ENCODE data around the gene RNU6-9.

DNA sequence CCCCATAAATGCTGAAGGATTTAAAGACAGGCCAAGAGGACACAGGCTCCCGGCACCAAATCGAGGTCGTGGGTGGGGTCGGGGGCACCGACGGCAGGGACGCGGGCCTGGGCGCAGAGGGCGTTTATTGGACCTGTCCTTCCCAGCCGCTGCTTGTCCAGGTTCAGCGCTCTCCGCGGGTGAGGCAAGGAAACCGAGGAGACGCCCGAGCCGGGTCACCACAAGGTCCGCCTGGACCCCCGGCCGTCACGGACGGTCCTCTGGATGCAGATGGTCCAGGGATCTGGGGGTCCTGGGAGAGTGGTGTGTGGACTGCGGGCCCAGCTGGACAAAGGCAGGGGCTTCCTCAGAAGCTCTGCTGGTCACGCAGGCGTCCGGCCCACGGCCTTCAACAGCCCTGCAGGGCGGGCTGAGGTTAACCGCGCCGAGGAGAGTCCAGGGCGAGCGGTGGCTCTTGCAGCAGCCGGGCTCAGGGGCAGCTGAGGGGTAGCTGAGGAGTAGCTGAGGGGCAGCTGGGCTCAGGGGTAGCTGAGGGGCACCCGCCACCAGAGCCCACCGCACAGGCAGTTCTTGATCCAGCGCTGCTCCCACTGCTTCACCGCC, 25.3 kb upstream of the RNU6-9 start:
- TF ChIP-seq RARB (CRISPR knock-in tag; IDR thresholded peaks at IDR 0.05) (no peak), TOX (CRISPR knock-in tag; IDR thresholded peaks at IDR 0.05; ENCODE audit: borderline replicate concordance) (no peak), SNAI2 (CRISPR knock-in tag; IDR thresholded peaks at IDR 0.05) (no peak)

Data from SK-N-SH treated with all-trans-retinoic acid at 6 μM for 48 hours (cell line).